GM18861 (cell line): ENCODE data around the gene OR5AK2.
"Not testable (repeated sequence)": the region's sequence is repeated elsewhere in the genome, so short reads cannot be mapped to it uniquely, and the experiment has no call there.

Source experiments
- ATAC-seq: cut with Tn5 transposase; IDR thresholded peaks from one replicate; pipeline ENCODE4 v1.9.1; 2021; ENCODE audit not compliant: unreplicated experiment

The OR5AK2 gene

GRCh38 chr11:56988614-56989013 lies at the start of gene OR5AK2:
OR5AK2 (plus strand) TSS chr11:56988914; CDS start chr11:56988914, 0 bp downstream.
- no peak for ATAC-seq

GRCh38 chr11:56945526-56945925 lies 43.2 kb upstream of the OR5AK2 start:
- not testable (repeated sequence) for ATAC-seq

- ATAC-seq, result no peak
These were observed 39.7 kb upstream of the OR5AK2 start for GRCh38 chr11:56948991-56949515.

DNA sequence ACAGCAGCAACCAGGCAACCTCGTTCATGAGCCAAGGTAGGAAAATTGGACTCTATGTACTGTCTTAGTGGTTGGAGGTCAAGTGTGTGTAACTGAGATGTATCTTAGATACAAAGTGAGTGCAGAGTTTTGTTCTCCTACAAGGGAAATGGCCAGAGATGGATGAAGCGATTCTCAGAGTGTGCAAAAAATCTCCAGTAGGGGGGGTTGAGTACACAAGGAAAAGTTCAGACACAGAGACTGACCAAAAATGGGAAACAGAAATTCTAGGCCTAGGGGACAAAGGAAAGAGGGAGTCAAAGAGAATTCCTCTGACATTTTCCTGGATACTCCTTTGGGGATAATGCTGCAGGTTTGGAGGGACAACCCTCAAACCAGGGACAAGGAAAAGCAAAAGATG lies 38.2 kb upstream of the OR5AK2 start:
- ATAC-seq, result no peak

DNA sequence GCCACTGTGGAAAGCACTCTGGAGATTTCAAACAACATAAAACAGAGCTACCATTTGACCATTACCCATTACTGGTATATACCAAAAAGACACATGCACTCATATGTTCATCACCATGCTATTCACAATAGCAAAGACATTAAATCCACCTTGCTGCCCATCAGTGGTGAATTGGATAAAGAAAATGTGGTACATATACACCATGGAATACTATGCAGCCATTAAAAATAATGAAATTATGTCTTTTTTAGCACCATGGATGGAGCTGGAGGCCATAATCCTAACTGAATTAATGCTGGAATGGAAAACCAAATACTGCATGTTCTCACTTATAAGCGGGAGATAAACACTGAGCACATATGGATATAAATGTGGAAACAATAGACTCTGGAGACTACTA lies 34.8 kb upstream of the OR5AK2 start:
- ATAC-seq, result not testable (repeated sequence)

DNA sequence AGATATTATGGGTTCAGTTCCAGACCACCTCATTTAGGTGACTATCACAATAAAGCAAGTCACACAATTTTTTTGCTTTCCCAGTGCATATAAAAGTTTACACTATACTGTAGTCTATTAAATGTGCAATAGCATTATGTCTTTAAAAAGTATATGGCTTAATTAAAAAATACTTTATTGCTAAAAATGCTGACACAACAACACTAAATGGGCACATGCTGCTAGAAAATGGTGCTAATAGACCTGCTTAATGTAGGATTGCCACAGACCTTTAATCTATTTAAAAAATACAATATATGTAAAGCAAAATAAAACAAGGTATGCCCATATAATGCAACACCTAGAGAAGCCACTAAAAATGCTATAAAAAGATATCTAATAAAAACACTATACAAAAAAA lies 27.1 kb upstream of the OR5AK2 start:
- no peak for ATAC-seq

GRCh38 chr11:56967726-56968125 lies 21.0 kb upstream of the OR5AK2 start:
- ATAC-seq, result no peak

- ATAC-seq, result no peak
These were observed 20.2 kb upstream of the OR5AK2 start for GRCh38 chr11:56968524-56968923.

DNA sequence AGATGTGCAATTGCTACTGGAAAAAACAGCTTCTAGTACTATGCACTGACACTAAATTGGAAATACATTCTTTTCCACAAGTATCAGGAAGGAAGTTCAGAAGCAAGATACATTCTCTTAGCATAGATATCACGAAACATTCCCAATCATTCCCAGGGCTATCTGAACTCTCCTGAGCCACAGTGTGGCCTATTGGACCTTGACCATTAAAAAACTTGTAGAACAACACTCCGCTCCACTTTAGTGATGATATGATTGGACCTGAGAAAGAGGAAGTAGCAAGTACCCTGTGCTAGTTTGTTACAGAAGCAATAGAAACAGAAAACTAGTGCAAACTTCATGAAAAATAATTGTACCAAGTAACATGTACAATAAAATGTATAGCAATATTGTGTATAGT lies 11.4 kb upstream of the OR5AK2 start:
- ATAC-seq, result no peak

DNA sequence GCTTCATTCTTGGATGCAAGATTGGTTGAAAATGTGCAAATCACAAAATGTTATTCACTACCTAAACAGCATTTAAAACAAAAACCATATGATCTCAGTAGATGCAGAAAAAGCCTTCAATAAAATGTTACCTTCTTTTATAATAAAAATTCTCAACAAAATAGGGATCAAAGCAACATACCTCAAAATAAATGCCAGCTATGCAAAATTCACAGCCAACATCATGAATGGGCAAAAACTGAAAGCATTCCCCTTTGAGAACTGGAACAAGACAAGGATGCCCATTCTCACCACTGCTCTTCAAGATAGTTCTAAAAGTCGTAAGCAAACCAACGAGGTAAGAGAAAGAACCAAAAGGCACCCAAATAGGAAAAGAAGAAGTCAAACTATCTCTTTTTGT lies 2.0 kb downstream of the OR5AK2 start:
- ATAC-seq, result no peak

GRCh38 chr11:56994532-56994931 lies 5.8 kb downstream of the OR5AK2 start:
- no peak for ATAC-seq

DNA sequence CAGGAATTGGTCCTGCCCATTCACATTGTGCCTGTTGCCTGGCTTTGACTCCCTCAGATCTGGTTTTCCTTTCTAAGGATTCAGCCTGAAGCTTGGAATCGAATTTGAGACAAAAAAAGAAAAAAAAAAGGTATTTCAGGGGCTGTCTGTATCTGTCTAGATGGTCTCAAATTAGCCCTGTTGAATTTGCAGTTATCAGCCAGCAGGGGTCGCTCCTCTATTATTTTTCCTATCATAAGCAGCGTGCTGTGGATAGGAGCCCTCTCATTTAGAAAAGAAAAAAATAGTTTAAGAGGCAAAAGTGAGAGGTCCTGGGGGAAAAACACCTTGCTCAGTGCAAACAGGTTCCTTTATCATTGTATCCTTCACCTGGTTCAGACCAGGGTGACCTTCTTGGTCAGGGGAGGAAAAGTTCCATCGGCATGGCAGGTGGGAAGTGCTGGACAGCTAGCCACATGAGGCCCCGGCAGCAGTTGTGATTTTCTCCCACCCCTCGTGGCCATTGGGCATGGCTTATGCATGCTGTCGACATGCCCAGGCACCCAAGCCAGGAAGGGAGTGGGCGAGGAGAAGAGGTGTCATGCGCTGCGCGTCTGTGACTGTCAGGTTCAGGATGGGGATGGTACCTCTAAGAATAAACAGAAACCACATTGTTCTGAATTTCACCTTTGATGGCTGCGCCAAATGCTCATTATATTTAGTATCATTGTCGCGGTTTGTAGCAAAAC lies 13.1 kb downstream of the OR5AK2 start:
- ATAC-seq, result no peak

DNA sequence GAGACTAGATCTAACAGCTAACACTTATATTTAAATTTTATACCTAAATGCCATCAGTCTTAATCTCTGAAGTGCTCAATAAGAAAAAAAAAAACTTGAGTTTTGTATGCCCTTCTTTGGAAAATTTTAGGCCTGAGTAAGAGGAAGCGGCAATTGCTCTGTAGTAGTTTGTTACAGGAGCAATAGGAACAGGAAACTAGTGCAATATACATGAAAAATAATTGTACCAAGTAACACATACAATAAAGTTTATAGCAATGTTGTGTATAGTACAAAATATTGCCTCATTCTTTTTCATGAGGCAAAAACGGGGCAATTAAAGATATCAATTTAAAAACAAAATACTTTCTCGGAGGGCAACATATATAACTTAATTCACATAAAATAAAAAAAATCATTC lies 19.7 kb downstream of the OR5AK2 start:
- no peak for ATAC-seq

- no peak for ATAC-seq
These were observed 27.0 kb downstream of the OR5AK2 start for GRCh38 chr11:57015679-57016078.

GRCh38 chr11:57031556-57031955 lies 42.8 kb downstream of the OR5AK2 start:
- ATAC-seq, result no peak
